NCI-H2196 (cell line): ENCODE data around the gene VWF.

ENCODE experiments used
- DNase-seq: peaks from one replicate; lab custom pipeline; 2025; ENCODE audit not compliant: unreplicated experiment; lab: John Stamatoyannopoulos, UW

VWF gene

DNA sequence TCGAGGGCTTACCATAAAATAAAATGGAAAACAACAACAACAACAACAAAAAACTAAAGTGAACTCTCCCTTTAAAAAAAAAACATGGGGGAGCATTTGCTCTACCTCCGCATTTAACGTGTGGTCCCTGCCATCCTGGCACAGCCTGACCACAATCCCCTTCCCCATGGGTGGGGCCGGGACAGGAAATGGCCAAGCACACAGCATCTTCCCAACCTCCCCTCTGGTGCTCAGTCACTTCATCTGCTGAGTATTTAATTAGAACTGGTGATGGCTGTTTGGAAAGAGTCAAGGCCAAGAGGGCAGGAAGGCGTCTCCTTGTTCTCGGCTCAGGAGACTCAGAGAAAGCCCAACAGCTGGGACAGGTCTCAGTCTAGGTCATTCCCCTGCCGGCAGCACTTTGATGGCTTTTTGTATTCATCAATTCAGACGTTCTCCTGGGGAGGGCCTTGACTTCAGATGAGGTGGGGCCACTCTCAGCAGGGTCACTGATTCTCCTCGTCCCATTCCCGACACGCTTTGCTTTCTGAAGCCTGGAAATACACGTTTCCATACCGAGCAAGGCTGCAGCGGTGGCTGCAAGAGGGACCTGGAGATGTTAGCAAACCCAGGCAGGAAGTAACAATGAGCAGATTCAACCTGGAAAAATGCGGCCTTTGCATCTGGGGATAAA lies 223.8 kb downstream of the VWF start:
- no peak for DNase-seq

DNA sequence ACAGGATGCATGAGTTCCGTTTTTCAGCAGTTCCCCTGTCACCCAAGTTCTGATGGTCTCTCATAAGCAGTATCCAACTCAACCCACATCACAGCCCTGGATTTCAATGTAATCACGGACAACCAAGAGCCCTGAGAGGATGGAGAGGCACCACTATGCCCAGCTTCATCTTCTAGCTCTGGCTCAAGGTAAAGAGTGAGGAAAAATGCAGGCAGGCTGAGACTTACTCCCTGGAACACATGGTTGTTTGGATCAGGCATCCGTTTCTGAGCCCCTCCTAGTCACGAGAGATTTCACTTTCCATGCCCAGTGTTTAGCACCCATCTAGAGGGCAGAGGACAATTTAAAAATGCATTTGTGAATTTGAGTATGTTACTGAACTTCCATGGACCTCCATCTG lies 224.4 kb downstream of the VWF start:
- no peak for DNase-seq

- no peak for DNase-seq
Observed at GRCh38 chr12:5899675-5900074, 224.8 kb downstream of the VWF start.

DNA sequence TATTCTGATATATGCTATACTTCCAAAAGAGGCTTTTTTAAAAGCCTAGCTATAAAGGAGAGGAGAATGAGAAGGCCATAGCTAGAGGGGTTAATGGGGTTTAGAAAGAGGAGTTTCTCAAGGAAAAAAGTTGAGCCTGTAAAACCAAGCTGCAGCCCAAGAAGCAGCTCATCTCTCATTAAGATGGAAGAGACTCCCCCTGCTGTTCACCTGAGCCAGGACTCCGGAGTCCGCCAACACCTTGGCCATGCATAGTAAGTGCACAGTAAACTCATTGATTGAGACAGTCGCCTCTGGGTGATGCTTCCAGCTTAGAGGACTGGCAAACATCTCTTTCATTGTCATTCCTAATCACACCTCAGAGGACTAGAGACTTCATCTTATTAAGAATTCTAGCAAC lies 225.6 kb downstream of the VWF start:
- DNase-seq: no peak
